CD4-positive, alpha-beta T cell (primary cell): ENCODE measurements around the gene TMTC3. TPM values are rescaled to one million over a fixed set of nuclear protein-coding genes. Genes with fewer than 3 reads are reported as not detected.
"Not testable (repeated sequence)": the region's sequence is repeated elsewhere in the genome, so short reads cannot be mapped to it uniquely, and the experiment has no call there.

Experiments
- ATAC-seq: fragments of 200-7000 bp; cut with Tn5 transposase; one replicate; pipeline ENCODE4 v1.10.0; 2022; ENCODE audit warnings: mild to moderate bottlenecking; ENCODE audit not compliant: poor library complexity
- CTCF ChIA-PET: fragments of 350-600 bp; sonication (Branson Sonifier 250); formaldehyde crosslinking; loops from one replicate; lab custom pipeline; 2021; ENCODE audit warnings: antibody characterized with exemption, inconsistent platforms; lab: Charles Lee
- POLR2A ChIA-PET: fragments of 350-600 bp; sonication (Branson Sonifier 250); formaldehyde crosslinking; loops from one replicate; lab custom pipeline; 2021; ENCODE audit warnings: antibody characterized with exemption, inconsistent platforms; lab: Charles Lee
- DNase-seq, 14 experiments: peaks; one replicate each; pipeline ENCODE4 v3.0.0-alpha.2; 2013 to 2020; ENCODE audit warnings: mixed read lengths in 2 of 14
- H3K27ac ChIP-seq, 2 donors: one replicate each; pipeline versions ENCODE4 v1.5.1 to v1.7.0; 2013; ENCODE audit warnings: low read length in 2 of 2, low read depth in 1 of 2, mild to moderate bottlenecking in 1 of 2
- H3K27me3 ChIP-seq, 2 experiments: 1 replicate in 1 of 2; 2 replicates in 1 of 2; pipeline versions ENCODE4 v1.6.1 to v1.7.0; 2013; ENCODE audit warnings: low read length in 2 of 2, control low read depth in 1 of 2, mild to moderate bottlenecking in 1 of 2, moderate library complexity in 1 of 2; ENCODE audit not compliant: insufficient read depth in 2 of 2, control insufficient read depth in 1 of 2
- H3K36me3 ChIP-seq: one replicate; pipeline ENCODE4 v1.6.1; 2013; ENCODE audit warnings: low read length, control low read depth; ENCODE audit not compliant: insufficient read depth
- H3K4me1 ChIP-seq: one replicate; pipeline ENCODE4 v1.6.1; 2013; ENCODE audit warnings: low read length, control low read depth; ENCODE audit not compliant: insufficient read depth
- H3K4me3 ChIP-seq: one replicate; pipeline ENCODE4 v1.5.1; 2013; ENCODE audit warnings: mild to moderate bottlenecking, low read length, moderate library complexity
- H3K9me3 ChIP-seq, 2 experiments: 1 replicate in 1 of 2; 2 replicates in 1 of 2; pipeline versions ENCODE4 v1.6.1 to v1.7.0; 2013; ENCODE audit warnings: low read length in 2 of 2, mild to moderate bottlenecking in 2 of 2, control low read depth in 1 of 2, moderate library complexity in 1 of 2; ENCODE audit not compliant: control insufficient read depth in 1 of 2, insufficient read depth in 1 of 2
- H3K27ac Mint-ChIP-seq: one replicate; pipeline ENCODE4 v1.8.0; 2020; ENCODE audit warnings: mixed read lengths
- H3K27me3 Mint-ChIP-seq: one replicate; pipeline ENCODE4 v1.8.0; 2021; ENCODE audit warnings: mixed read lengths
- H3K36me3 Mint-ChIP-seq: one replicate; pipeline ENCODE4 v1.8.0; 2021; ENCODE audit warnings: low read depth, mixed read lengths
- H3K4me1 Mint-ChIP-seq: one replicate; pipeline ENCODE4 v1.8.0; 2021; ENCODE audit warnings: low read depth, mixed read lengths
- H3K4me3 Mint-ChIP-seq: one replicate; pipeline ENCODE4 v1.8.0; 2020; ENCODE audit warnings: mild to moderate bottlenecking, mixed read lengths
- H3K9me3 Mint-ChIP-seq: one replicate; pipeline ENCODE4 v1.8.0; 2020; ENCODE audit warnings: mixed read lengths
- intact Hi-C, 2 experiments: fragments of 100-400 bp; cut with DNase I in 1 of 2; cut with micrococcal nuclease in 1 of 2; formaldehyde crosslinking; loops; one replicate each; pipeline versions ENCODE4 v1.15.1 to v1.9.0; 2023 to 2025; cut with DNase I, micrococcal nuclease
- total RNA-seq, 174 experiments: library from RNA in 2 of 174; stranded (reverse) in 2 of 174; gene quantifications; one replicate each; pipeline ENCODE4 v1.2.3 and lab custom pipeline; 2021 to 2026
- TF ChIP-seq, protein P1 (sequence below): fragments of 200-600 bp; IDR thresholded peaks from one replicate; pipeline ENCODE4 v1.8.0; 2022; ENCODE audit warnings: antibody characterized with exemption, mild to moderate bottlenecking

Gene TMTC3
- total RNA-seq, 2 experiments from 2014 or later, result 5.1 to 6.1 TPM

DNA sequence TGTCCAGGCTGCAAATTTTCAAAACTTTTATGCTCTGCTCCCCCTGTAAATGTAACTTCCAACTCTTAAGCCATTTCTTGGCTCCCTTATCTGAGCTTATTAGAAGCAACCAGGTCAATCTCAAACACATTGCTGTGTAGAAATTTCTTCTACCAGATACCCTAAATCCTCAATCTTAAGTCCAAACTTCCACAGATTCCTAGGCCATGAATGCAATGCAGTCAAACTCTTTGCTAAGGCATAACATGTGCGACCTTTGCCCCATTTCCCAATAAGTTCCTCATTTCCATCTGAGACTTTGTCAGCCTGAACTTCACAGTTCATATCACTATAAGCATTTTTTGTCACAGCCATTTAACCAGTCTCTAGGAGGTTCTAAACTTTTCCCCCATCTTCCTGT is 64.5 kb downstream of the TMTC3 start:
- intact Hi-C loops, result no loop called here
- CTCF ChIA-PET, result no interaction called here
- no peaks in the 10 kb centered on the region for H3K27me3 Mint-ChIP-seq

GRCh38 chr12:88207921-88208620 is 66.0 kb downstream of the TMTC3 start:
- no peak overlapping the region for H3K4me3 ChIP-seq
- Mint-ChIP-seq H3K4me1 (no peaks in the 10 kb centered on the region), H3K9me3 (peaks cover 16% of the 10 kb centered on the region), H3K27ac (no peak overlapping the region), H3K36me3 (no peaks in the 10 kb centered on the region), H3K4me3 (no peak overlapping the region), H3K27me3 (no peaks in the 10 kb centered on the region)
- DNase-seq (no peak), ATAC-seq (no peak)
- H3K36me3 ChIP-seq, result no peaks in the 10 kb centered on the region
- ChIA-PET CTCF (no interaction called here), POLR2A (no interaction called here)
- H3K9me3 ChIP-seq, result peaks cover 10 to 11% of the 10 kb centered on the region in 2 experiments
- no peaks in the 10 kb centered on the region for H3K4me1 ChIP-seq
- intact Hi-C loops, result no loop called here
- TF ChIP-seq, protein P1, sequence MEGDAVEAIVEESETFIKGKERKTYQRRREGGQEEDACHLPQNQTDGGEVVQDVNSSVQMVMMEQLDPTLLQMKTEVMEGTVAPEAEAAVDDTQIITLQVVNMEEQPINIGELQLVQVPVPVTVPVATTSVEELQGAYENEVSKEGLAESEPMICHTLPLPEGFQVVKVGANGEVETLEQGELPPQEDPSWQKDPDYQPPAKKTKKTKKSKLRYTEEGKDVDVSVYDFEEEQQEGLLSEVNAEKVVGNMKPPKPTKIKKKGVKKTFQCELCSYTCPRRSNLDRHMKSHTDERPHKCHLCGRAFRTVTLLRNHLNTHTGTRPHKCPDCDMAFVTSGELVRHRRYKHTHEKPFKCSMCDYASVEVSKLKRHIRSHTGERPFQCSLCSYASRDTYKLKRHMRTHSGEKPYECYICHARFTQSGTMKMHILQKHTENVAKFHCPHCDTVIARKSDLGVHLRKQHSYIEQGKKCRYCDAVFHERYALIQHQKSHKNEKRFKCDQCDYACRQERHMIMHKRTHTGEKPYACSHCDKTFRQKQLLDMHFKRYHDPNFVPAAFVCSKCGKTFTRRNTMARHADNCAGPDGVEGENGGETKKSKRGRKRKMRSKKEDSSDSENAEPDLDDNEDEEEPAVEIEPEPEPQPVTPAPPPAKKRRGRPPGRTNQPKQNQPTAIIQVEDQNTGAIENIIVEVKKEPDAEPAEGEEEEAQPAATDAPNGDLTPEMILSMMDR, result no peak
- no peaks in the 10 kb centered on the region for H3K27me3 ChIP-seq
- H3K27ac ChIP-seq, result no peak overlapping the region

More for the DNA sequence above, 64.5 kb downstream of the TMTC3 start:
- Histone ChIP-seq H3K27ac (no peak overlapping the region), H3K36me3 (no peaks in the 10 kb centered on the region), H3K4me1 (no peaks in the 10 kb centered on the region), H3K27me3 (no peaks in the 10 kb centered on the region), H3K9me3 (peaks cover 0 to 10% of the 10 kb centered on the region in 2 experiments), H3K4me3 (no peak overlapping the region)
- TF ChIP-seq, protein P1, result no peak
- no peak overlapping the region for H3K4me3 Mint-ChIP-seq
- H3K4me1 Mint-ChIP-seq, result no peaks in the 10 kb centered on the region
- POLR2A ChIA-PET, result no interaction called here
- peaks cover 14% of the 10 kb centered on the region for H3K9me3 Mint-ChIP-seq
- DNase-seq (no peak), ATAC-seq (no peak)
- H3K36me3 Mint-ChIP-seq, result no peaks in the 10 kb centered on the region
- no peak overlapping the region for H3K27ac Mint-ChIP-seq

DNA sequence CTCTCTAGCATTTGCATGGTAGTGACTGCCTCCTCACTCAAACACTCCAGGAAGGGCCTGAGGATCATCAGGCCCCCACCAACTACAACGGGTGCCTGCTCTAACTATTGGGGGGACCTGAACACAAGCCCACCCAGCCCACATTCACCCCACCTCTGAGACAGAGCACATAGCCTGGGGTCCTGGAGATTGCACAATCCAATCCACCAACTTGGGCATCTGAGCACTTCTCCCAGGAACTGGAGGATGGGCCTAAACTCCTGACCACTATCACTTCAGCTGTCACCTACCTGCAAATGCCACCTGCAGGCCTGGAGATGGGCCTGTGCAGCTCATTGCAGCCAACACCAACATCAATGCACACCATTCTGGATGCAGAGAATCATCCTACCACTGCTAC is 66.6 kb downstream of the TMTC3 start:
- Mint-ChIP-seq H3K36me3 (no peaks in the 10 kb centered on the region), H3K4me1 (no peaks in the 10 kb centered on the region), H3K4me3 (no peak overlapping the region), H3K27ac (no peak overlapping the region), H3K27me3 (peaks cover 2% of the 10 kb centered on the region), H3K9me3 (peaks cover 17% of the 10 kb centered on the region)
- ChIA-PET POLR2A (no interaction called here), CTCF (no interaction called here)
- no peaks in the 10 kb centered on the region for H3K27me3 ChIP-seq
- H3K4me1 ChIP-seq, result no peaks in the 10 kb centered on the region
- TF ChIP-seq, protein P1, result no peak
- DNase-seq, result no peak
- intact Hi-C loops, result no loop called here
- H3K9me3 ChIP-seq, result peaks cover 10 to 13% of the 10 kb centered on the region in 2 experiments
- H3K36me3 ChIP-seq, result no peaks in the 10 kb centered on the region
- H3K4me3 ChIP-seq, result no peak overlapping the region
- no peak overlapping the region for H3K27ac ChIP-seq
- ATAC-seq, result no peak

DNA sequence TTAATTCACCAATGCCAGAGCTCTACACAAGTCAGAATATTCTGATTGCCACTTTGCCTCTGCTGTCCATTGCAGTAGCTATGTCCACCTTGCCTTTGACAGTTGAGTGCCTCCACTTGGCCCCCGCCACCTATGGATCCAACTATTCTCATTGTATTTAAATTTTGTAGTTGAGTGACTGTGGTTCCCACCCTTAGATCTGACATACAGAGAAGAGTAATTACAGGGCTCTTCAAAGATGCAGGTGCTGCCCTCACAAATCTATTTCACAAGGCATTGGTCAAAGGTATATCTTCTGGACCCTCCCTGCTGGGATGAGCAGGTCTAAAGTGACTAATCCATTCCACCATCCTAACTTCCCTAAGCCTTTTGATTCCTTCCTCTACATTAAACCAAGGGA is 68.2 kb downstream of the TMTC3 start:
- ATAC-seq, H3K4me3 Mint-ChIP-seq, H3K27me3 Mint-ChIP-seq, POLR2A ChIA-PET, H3K36me3 ChIP-seq, CTCF ChIA-PET, H3K4me1 ChIP-seq, H3K27ac Mint-ChIP-seq, DNase-seq, H3K27me3 ChIP-seq, intact Hi-C loops, H3K4me3 ChIP-seq, H3K4me1 Mint-ChIP-seq, H3K27ac ChIP-seq, H3K36me3 Mint-ChIP-seq: not testable (repeated sequence)
- peaks cover 10 to 17% of the 10 kb centered on the region in 2 experiments for H3K9me3 ChIP-seq
- peaks cover 23% of the 10 kb centered on the region for H3K9me3 Mint-ChIP-seq
